Embryonic facial prominence (tissue), 1 donor: ENCODE data around the gene PPP4R1.

Source experiments
- DNase-seq: peaks from one replicate; pipeline ENCODE4 v3.0.0-alpha.2; 2016; ENCODE audit errors: extremely low spot score

Gene PPP4R1

DNA sequence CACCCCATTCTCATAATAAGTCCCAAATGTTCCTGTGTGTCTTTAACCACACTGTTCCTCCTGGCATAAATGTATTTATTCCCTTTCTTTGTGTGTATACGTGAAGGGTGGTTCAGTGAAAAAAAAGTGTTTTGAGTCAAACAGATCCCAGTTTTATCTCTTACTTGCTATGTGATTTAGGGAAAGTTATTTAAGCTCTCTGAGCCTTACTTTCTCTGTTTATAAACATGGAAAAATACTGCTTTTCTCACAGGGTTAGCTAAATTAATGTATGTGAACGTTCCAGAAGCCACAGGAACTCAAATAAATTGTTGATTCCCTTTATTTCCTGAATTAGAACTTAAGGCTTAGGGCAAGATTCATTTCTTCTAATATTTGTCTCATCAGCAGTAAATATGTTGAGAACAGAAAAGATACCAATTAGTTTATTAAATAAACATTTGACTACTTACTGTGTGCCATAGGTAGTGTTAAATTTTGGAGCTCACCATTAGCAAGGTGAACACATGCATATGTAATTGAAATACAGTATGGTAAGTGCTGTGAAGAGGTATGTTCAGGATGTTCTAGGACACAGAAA lies 105.8 kb downstream of the PPP4R1 start:
- no peak for DNase-seq

DNA sequence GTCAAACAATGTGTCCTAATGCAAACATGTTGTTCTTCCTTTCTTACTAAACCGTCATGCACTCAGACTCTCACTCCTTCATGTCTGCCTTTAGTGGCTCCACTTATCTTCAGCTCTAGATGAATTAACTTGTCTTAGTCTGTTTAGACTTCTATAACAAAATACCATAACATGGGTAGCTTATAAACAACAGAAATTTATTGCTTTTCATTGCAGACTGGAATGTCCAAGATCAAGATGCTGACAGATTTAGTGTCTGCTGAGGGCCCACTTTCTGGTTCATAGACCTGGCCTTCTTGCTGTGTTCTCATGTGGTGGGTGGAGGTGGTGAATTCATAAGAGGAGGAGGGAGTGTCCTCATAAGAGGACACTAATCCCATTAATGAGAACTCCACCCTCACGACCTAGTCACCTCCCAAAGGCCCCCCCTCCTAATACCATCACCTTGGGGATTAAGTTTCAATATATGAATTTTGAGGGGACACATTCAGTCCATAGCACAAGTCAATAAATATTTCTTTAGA lies 106.7 kb downstream of the PPP4R1 start:
- DNase-seq, result no peak

DNA sequence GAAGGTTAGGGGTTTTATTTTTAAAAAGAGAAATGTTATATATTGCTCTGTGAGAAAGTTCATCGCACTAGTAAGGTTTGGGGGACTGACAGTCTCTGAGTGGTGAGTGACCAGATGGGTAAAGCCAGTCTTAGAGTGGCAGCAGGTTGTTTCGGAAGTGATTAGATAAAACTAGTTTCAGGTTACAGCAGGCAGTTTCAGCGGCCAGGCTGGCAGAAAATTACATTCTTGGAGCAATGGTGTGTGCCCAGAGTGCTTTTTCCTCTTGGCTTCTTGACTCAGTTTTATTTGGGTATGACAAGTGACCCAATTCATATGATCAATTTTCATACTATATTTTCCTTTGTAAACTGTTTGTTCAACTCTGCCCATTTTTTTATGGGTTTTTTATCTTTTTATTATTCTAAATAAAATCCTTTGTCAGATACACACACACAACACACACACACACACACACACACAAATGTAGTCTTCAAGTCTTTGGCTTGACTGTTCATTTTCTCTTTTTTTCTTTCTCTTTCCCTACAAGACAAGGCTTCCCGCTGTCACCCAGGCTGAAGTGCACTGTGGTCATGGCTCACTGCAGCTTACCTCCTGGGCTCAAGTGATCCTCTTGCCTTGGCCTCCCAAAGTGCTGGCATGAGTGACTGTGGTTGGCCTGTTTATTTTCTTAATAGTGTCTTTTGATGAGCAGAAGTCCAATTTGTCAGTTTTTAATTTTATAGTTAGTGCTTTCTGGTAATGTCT lies 108.1 kb downstream of the PPP4R1 start:
- no peak for DNase-seq
